GM12891 (cell line): Measurements from ENCODE around the gene RPL10A.

ENCODE experiments used
- PAX5 ChIP-seq: IDR thresholded peaks from 2 replicates; pipeline ENCODE4 v1.6.1; 2011; ENCODE audit warnings: low read length, moderate library complexity, mild to moderate bottlenecking; ENCODE audit not compliant: insufficient read depth, severe bottlenecking
- POLR2A ChIP-seq: IDR thresholded peaks from 2 replicates; pipeline ENCODE4 v1.6.1; 2011; ENCODE audit warnings: low read depth, low read length, control low read depth
- POLR2AphosphoS5 ChIP-seq: IDR thresholded peaks from 2 replicates; pipeline ENCODE4 v1.6.1; 2011; ENCODE audit warnings: low read depth, low read length, control low read depth
- POU2F2 ChIP-seq: IDR thresholded peaks from 2 replicates; pipeline ENCODE4 v1.6.1; 2011; ENCODE audit warnings: low read depth, mild to moderate bottlenecking, control low read depth, low read length, moderate library complexity
- SPI1 ChIP-seq: IDR thresholded peaks from 2 replicates; pipeline ENCODE4 v1.6.1; 2011; ENCODE audit warnings: low read depth, low read length, control low read depth
- TAF1 ChIP-seq: IDR thresholded peaks from 2 replicates; pipeline ENCODE4 v1.6.1; 2011; ENCODE audit warnings: low read depth, low read length, control low read depth

GRCh38 chr6:35503534-35503933 lies 35.3 kb downstream of the RPL10A start:
- TF ChIP-seq POLR2A: no peak
- no peak for TF ChIP-seq PAX5
- TF ChIP-seq SPI1: no peak
- TF ChIP-seq POLR2AphosphoS5: no peak
- TF ChIP-seq TAF1: no peak
- no peak for TF ChIP-seq POU2F2
